Upper lobe of left lung (tissue), 4 donors: Measurements from ENCODE around the gene ROR2.

Experiments
- CTCF ChIP-seq, 6 experiments: fragments of 450-650 bp in 4 of 6; fragments of 200-600 bp in 2 of 6; sonication (generic) in 2 of 6; IDR thresholded peaks; one replicate each; pipeline ENCODE4 v1.5.1; 2016 to 2019; ENCODE audit warnings: antibody characterized with exemption in 6 of 6
- EP300 ChIP-seq, 4 donors: sonication (generic); formaldehyde crosslinking; IDR thresholded peaks; one replicate each; pipeline ENCODE4 v1.5.1; 2017; ENCODE audit warnings: antibody characterized with exemption in 4 of 4, control low read depth in 2 of 4
- POLR2A ChIP-seq, 4 donors: fragments of 450-650 bp; IDR thresholded peaks; one replicate each; pipeline ENCODE4 v1.5.1; 2016 to 2017; ENCODE audit warnings: antibody characterized with exemption in 4 of 4, mild to moderate bottlenecking in 2 of 4
- POLR2AphosphoS5 ChIP-seq, 2 donors: sonication (generic); formaldehyde crosslinking; IDR thresholded peaks; one replicate each; pipeline ENCODE4 v1.5.1; 2017; ENCODE audit warnings: antibody characterized with exemption in 2 of 2

- TF ChIP-seq CTCF (IDR thresholded peaks at IDR 0.05), result peak in 4 of 6 experiments; percentile 16 to 42 (median 32)
- no peak for TF ChIP-seq POLR2A (IDR thresholded peaks at IDR 0.05)
- peak in 1 of 2 donors; percentile 22 for TF ChIP-seq POLR2AphosphoS5 (IDR thresholded peaks at IDR 0.05)
- TF ChIP-seq EP300 (IDR thresholded peaks at IDR 0.05), result no peak
These were observed 1.2 kb downstream of the ROR2 start for GRCh38 chr9:91948597-91949391.
